NCI-H2081 (cell line): ENCODE results near the gene SGCA.

Experiments
- DNase-seq, 2 experiments: peaks; one replicate each; lab custom pipeline; 2025; lab: John Stamatoyannopoulos, UW

SGCA gene

DNA sequence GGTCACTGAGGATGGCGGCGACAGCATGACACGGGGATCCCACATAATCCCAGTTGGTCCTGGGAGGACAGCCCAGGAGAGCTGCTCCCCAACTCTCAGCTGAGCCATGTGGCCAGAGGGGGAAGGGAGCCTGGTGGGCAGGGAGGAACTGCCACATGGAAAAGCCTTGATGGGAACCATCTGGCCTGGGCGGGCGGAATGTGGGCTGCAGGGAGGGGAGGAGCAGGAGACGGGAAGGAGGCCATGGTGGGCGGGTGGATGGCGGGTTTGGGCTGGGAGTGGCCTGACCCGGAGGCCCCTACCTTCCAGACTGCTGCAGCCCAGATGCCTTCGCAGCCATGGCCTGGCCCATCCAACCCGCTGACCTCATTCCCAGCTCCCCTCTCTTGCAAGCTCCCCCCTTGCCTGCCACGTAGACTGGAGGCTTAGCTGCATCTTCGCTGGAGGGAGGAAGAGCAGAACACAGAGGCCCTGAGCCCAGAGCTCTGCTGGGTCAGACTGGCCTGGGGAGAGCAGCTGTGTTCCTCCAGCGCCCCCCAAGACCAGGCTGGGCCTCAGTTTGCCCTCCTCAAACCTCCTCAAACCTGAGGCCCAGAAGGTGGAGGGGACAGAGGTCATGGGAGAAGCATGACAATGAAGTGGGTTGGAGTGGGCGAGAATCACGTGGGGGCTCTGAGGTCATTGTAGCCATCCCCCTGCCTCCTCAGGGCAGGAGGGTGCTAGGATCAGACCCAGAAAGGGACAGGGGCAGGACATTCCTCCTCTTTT lies 43.9 kb downstream of the SGCA start:
- no peak for DNase-seq

DNA sequence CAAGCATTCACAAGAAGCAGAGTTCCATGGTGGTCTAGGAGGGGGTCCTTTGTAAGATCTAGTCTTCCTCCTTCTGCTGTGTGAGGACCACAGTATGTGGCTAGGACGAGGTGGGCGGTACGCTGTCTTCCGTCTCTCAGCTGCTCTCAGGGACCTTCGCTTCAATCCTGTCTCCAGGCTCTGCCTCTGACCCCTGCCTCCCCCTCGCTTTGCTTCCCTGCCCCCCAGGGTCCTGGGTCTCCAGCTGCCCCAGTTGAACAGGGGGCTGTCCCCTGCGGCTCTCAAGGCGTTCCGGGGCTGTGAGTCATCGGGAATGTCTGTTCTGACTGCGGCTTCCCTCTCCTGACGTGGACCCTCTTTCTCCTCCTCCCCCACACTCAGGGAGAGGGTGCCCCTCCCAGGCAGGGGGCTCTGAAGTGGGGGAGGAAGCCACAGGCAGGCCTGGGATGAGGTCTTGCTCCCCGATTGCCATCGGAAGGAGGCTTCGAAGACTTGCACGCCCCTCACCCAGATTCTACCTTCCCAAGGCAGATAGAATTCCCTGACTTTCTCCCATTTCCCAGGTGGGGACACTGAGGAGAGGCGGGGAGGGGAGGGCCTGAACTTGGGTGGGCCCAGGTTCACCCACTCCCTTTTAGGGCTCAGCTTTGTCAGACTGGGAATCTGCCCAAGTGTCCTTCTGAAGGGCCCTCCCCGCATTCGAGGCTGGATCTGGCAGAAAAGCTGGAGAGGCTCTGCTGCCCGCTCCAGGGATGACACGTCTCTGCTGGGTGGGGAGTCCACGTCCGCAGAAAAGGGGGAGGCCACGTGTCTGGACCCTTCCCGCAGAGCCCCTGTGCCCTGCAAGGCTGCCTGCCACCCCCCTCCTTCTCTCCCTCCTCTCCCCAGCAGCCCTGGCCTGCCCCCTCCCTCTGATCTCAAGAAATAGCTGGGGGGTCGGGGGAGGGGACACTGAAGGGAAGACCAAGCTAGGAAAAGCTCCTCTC lies 44.7 kb downstream of the SGCA start:
- no peak for DNase-seq

DNA sequence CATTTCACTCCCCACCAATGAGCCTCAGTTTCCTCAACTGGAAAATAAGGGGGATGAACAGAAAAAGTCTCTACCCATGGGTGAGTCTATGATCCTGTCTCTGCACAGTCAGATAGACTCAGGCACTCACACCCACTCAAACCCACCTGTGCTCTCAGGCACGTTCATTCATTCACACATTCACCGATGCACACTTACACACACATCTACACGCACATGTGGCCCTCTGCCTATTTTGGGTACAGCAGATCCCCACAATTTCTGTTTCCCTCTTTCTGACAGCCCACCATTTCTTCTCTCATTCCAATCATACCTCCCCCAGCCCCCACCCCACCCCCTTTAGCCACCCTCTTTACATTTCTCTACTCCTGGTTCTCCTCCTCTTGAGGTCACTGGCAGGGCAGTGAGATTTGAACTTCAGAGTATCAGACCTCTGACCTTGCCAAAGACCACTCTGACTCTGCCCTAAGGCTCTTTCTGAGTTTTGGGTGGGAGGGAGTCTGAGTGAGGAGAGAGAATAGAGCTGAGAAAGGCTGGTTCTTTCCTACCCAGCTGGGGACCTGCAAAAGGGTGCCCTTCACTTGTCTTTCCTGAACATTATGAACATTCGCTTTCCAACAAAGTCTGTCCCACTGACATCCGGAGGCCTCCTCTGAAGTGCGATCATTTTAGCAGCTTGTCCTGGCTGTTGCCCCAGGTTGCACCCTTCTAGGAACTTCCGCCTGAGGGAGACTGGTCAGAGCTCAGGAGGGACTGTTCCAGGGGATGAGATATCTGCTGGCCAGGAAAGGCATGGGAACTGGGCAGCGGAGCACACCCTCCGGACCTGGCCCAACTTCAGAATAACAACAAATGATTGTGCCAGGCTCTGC lies 45.7 kb downstream of the SGCA start:
- DNase-seq, result no peak

DNA sequence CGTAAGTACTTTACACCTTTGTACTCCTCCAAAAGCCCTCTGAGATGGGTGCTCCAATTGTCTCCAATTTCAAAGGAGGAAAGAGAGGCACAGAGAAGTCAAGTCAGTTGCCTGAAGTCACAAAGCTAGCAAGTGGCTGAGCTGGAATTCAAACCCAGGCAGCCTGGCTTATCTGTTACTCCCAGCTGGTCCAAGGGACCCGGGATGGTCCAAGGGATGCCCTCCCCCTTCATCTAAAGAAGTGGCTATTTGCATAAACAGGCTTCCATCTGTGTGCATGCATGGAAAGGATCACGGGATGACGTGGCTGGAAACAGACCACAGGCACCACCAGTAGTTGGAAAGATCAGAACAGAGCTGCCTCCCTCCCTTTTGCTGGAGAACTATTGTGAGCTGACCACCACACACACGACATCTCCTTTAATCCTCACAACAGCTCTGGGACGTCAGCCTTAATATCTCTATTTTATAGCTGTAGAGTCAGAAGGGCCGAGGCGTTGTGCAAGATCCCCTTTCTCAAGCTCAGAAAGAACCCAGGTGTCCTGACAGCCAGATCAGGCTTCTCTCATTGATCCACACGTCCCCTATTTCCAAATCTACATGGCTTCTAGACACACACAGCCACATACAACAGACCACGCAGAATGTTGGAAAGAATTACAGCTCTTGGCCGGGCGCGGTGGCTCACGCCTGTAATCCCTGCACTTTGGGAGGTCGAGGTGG lies 46.5 kb downstream of the SGCA start:
- no peak for DNase-seq

DNA sequence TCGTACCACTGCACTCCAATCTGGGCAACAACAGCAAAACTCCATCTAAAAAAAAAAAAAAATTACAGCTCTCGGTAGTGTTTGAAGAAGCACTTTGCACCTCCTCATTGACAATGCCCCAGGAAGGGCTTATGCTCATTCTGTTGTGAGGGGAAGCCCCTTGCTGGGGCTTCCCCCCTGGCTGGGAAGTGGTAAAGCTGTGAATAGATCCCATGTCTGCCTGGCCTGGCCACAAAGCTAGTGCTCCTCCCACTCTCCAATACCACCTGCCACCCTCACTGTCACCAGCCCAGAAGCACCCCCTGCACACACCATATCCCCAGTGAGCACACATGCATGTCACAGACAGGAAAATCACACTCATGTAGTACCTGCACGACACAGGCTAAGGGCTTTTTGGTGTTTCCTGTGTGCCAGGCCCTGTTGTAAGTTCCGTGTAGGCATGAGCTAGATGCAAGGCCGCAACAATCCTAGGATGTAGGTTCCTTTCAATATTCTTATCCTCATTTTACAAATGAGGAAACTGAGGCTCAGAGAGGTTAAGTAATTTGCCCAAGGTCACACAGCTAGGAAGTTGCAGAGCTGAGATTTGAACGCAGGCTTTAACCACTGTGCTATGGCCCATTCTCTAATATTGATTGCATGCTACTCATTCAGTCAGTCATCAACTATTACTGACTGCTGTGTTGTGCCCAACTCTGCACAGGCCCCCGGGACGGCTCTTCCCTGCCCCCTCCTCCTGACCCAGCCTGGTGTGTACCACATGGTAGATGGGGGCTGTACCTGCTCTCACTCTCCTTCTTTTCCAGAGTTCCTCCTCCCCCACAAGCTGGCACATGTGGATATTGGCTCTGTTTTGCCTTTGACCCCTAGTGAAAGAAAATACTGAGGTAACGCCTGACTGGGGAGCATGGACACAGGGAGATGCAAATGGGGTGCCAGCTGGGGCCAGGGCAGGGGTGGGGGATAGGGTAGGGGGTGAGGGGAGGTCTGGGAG lies 47.5 kb downstream of the SGCA start:
- no peak for DNase-seq

DNA sequence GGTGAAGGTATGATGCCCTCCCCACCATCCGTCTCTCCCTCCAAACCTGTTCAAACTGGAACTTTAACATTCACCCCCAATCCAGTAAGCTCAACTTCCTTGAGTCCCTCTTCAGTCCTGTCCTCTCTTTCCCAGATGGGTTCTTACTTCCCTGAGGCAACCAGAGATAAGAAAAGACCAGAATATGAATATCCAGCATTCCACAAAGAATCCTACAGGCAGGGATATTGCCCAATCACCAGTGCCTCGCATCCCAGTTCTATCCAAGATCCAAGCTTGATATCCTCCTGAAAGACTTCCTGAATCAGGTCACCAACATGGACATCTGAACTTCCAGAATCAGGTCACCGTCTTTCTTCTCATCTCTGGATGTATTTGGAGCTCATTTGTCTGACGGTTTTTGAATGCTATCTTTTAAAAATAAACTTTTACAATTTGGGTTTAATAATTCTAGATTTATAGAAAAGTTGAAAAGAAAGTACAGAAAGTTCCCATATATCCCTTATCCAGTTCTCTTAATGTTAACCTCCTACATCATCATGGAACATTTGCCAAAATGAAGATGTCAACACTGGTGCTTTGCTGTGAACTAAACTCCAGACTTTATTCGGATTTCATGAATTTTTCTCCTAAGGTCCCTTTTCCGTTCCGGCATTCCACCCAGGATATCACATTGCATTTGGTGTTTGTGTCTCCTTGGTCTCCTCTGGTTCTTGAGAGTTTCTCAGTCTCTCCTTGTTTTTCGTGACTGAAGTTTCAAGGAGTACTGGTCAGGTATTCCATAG lies 49.4 kb downstream of the SGCA start:
- no peak for DNase-seq

DNA sequence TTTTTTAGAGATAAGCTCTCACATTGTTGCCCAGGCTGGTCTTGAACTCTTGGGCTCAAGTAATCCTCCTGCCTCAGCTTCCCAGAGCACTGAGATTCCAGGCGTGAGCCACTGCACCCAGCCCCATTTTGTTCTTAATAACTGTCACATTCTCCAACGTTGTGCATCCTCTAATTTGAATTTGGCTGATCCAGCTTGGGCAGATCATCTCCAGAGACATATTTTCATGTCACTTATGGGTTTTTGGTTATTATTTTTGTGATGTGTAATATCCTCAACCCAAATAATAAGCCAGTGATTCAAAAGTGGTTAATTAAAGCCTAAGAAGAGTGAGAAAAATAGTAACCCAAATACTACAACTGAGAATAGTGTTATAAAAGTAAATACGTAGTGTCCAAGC lies 51.8 kb downstream of the SGCA start:
- DNase-seq, result no peak

DNA sequence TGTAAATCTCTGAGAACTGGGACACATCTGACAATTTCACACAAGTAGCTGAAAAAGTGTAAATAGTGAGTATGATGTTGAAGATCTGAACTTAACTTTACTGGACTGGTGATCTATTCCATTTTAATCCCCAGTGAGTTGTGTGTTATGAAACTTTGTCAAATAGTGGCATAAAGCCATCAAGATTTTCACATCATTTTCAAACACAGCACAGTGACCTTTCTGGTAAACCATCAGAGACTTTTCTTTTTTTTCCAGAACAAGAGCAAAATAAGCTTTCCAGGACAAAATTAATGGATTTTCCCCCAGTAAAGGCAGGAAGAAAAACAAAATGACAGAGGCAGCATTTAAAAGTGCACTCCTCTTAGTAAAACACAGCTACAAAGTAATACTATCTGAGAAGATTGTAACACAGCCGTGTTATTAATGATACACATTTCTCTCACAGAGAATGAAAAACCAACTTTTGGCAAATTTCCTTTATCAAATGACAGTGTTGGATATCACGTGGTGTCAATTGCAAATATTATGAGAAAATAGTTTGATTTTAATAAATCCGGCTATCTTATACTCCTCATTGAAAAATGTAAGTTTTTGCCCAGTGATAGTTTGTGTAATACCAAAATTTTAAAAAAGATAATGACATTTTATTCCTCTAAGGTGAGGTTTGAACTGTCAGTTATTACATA lies 52.4 kb downstream of the SGCA start:
- DNase-seq, result no peak

DNA sequence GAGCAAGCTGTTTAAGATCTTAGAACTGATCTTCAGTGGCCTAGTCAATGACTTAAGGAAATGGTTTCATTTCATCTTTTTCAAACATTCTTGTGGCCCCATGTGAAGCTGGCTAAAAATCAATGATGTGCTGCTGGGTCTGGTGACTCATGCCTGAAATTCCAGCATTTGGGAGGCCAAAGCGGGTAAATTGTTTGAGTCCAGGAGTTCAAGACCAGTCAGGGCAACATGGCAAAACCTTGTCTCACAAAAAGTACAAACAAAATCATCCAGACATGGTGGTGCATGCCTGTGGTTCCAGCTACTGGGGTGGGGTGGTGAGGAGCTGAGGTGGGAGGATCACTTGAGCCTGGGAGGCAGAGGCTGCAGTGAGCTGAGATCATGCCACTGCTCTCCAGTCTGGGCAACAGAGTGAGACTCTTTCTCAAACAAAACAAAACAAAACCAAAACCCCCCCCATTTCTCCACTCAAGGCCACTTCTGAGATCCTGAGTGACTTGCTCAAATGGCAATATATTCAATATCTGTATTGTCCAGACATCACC lies 53.0 kb downstream of the SGCA start:
- no peak for DNase-seq

DNA sequence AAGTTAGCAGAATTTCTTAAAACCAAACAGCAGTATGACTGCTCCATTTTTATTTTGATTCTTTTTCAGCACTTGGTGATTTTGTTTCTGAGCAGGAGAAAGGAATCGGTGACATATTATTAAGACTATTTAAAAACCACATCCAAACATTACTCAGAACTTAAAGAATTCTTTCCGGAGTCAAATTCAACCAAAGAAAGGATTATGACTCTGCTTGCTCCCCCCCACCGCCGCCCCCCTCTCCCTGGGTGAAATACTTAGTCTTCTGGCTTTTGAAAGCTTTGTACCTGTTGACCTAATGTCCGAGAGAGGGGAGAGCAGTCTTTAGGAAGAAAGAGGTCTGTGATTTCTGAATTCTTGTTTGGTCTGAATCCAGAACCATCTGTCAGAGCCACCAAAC lies 53.5 kb downstream of the SGCA start:
- no peak for DNase-seq

DNA sequence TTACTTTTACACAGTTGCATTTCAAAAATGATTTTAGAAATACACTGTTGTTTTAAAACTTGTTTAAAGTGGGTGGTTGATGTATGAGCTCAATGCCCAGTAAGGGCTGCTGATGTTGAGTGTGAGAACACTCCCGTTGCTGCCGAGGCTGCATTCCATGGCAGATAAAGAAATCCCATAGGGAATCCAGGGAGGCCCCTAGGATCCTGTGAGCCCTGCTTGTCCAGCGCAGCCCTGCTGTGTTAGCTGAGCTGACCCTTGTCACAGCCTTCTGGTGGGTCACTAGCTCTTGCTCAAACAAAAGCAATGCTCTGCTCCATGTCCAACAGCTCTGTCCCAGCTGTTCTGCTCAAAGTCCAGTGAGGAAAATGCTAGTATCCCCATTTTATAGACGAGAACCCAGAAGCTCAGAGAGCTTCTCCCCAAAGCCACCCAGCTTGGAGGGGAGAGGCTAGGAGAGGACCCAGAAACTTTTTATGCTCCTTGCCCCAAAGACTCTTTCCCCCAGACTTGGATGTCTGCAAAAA lies 54.2 kb downstream of the SGCA start:
- DNase-seq, result no peak

DNA sequence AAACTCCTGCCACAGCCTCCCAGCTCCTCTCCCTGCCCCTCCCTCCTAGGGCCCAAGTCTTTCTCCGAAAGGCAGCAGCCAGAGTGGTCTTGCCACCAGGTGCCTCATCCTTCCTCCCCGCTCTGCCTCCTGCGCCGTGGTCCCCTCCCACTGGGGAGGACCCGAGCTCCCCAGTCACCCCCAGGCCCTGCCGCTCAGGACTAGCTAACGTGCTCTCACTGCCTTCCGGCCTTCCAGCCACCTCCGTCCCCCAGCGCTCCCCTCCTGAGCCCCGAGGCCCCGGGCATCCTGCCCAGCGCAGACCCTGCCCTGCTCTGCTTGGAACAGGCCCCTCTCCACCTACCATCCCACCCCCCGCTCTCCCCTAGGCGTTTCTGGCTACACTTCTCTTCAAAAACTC lies 55.0 kb downstream of the SGCA start:
- no peak for DNase-seq

DNA sequence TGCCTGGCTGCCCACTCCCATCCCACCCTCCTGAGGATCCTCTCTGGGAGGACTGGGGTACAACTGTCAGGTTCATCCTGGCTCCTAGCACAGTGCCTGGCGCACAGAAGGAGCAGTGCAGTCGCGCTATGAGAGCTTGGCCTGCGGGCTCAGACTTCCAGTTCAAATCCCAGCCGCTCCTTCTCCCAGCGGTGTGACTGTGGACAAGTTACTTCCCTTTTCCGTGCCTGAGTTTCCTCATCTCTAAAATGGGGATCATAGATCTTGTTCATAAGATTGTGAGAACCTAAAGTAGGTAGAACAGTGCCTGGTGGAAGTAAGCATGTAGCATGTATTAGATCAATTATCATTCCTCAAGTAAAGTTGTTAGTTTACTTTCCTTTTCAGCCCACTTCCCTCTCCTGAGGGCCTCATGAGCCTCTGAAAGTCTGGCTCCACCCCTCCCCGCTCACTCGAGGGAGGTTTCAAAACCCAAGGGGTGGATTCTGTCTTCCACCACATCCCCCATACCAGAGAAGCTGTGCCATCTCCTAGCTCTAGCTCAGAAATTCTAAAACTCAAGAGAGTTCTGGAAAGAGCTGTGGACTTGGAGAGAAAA lies 55.6 kb downstream of the SGCA start:
- DNase-seq, result no peak

DNA sequence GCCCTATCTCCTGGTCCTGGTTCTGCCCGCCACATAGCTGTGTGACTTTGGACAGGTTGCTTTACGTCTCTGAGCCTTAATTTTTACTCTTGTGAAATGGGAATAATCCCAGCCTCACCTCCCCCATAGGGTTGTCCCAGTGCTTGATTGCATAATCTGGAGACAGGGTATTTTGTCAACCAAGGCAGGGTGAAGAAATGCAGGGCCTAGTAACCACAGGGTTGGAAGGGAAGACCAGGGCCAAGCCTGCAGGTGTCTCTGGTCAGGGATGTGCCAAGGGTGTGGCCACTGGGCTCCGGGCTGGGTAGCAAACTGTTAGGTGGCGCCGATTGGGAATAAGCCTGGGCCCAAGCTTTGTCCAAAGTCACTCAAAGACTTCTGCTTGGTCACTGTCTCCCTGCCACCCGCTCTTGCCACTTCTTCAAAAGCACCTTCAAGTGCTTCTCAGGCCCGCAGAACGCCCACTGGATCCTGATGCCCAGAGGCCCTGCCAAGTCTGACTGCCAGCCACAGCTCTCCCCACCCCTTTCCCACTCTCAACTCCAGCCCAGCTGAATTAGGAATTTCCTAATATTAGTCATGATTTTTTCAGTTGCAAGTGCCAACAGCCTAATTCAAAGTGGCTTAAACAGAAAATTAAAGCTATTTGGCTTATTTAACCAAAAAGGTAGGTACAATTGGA lies 56.2 kb downstream of the SGCA start:
- DNase-seq, result no peak

DNA sequence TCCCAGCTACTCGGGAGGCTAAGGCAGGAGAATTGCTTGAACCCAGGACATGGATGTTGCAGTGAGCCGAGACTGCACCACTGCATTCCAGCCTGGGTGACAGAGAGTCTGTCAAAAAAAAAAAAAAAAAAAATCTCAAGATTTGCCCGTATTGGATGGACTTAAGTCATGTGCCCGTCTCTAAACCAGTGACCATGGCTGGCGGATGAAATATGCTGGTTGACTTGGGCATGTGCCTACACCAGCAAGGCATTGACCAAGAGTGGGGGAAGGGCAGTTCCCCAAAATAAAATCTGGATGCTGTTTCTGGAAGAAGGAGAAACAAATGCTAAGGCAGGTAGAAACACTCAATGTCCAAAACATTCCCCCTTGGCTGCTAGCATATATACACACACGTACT lies 57.1 kb downstream of the SGCA start:
- no peak for DNase-seq
